Small intestine (tissue), 7 donors: Measurements from ENCODE around the gene RNF152. TPM values are rescaled to one million over a fixed set of nuclear protein-coding genes. Genes with fewer than 3 reads are reported as not detected.

Experiments used
- DNase-seq, 2 donors: peaks; one replicate each; pipeline versions ENCODE4 v3.0.0 to v3.0.0-alpha.2; 2013
- FAIRE-seq: peaks from 2 replicates; lab custom pipeline; 2012; peaks lifted over from hg19 to GRCh38; lab: Jason Lieb, UNC
- H3K27ac ChIP-seq, 3 donors: one replicate each; pipeline ENCODE4 v1.5.1; 2013; ENCODE audit warnings: low read length in 2 of 3, mild to moderate bottlenecking in 2 of 3, control low read depth in 1 of 3, inconsistent platforms in 1 of 3, low read depth in 1 of 3, moderate library complexity in 1 of 3
- H3K27me3 ChIP-seq, 3 donors: one replicate each; pipeline ENCODE4 v1.6.1; 2013; ENCODE audit warnings: low read length in 3 of 3, inconsistent platforms in 1 of 3; ENCODE audit not compliant: control insufficient read depth in 3 of 3, insufficient read depth in 3 of 3
- H3K36me3 ChIP-seq, 3 donors: one replicate each; pipeline ENCODE4 v1.6.1; 2013; ENCODE audit warnings: low read length in 3 of 3, inconsistent platforms in 1 of 3, low read depth in 1 of 3, mild to moderate bottlenecking in 1 of 3, moderate library complexity in 1 of 3; ENCODE audit not compliant: control insufficient read depth in 3 of 3, insufficient read depth in 2 of 3
- H3K4me1 ChIP-seq, 3 donors: one replicate each; pipeline ENCODE4 v1.6.1; 2013; ENCODE audit warnings: low read length in 2 of 3, inconsistent platforms in 1 of 3, low read depth in 1 of 3, mild to moderate bottlenecking in 1 of 3, moderate library complexity in 1 of 3; ENCODE audit not compliant: control insufficient read depth in 3 of 3, insufficient read depth in 2 of 3
- H3K4me3 ChIP-seq, 3 donors: one replicate each; pipeline ENCODE4 v1.5.1; 2013; ENCODE audit warnings: low read length in 3 of 3, control low read depth in 1 of 3, inconsistent platforms in 1 of 3, low read depth in 1 of 3, mild to moderate bottlenecking in 1 of 3, moderate library complexity in 1 of 3
- H3K9me3 ChIP-seq, 2 donors: one replicate each; pipeline ENCODE4 v1.6.1; 2013; ENCODE audit warnings: low read depth in 1 of 2, low read length in 1 of 2; ENCODE audit not compliant: control insufficient read depth in 2 of 2, insufficient read depth in 1 of 2
- WGBS, 3 donors: extraction: QIAGEN DNeasy Blood & Tissue Kit; methylation state at CpG; one replicate each; pipeline ENCODE4 v1.1.7; 2013; 5-methylcytosine and 5-hydroxymethylcytosine counted together
- polyA plus RNA-seq, 4 donors: library from polyadenylated mRNA; stranded (reverse) in 3 of 4; unstranded in 1 of 4; fragments of 200-250 nt in 3 of 4; fragments of 120-200 nt in 1 of 4; gene quantifications; one replicate each; pipeline versions ENCODE4 v1.2.1 to v1.2.3, GENCODE V29; 2013
- donor health status: healthy with polysubstance abuse.
- donor health status: control.
- donor health status: control.
- donor health status: Bipolar disorder and iron deficiency.
- donor health status: healthy.

RNF152 gene
- polyA plus RNA-seq, 4 donors: 1.4 to 7.3 (median 4.4) TPM

GRCh38 chr18:61924550-61924949, 31.7 kb upstream of the RNF152 start:
- no peak for FAIRE-seq
- WGBS, 3 donors: 53 to 82% (median 63%) methylated on average over 5 of the region's 5 CpGs
- DNase-seq: no peak

GRCh38 chr18:61922435-61922834, 29.6 kb upstream of the RNF152 start:
- Histone ChIP-seq H3K36me3 (no peaks in the 10 kb centered on the region), H3K4me3 (no peak overlapping the region), H3K27ac (no peak overlapping the region), H3K9me3 (no peaks in the 10 kb centered on the region), H3K4me1 (no peaks in the 10 kb centered on the region), H3K27me3 (no peaks in the 10 kb centered on the region)
- 82 to 88% (median 85%) methylated on average over 3 of the region's 3 CpGs for WGBS, 3 donors
- no peak for DNase-seq
- no peak for FAIRE-seq

More at GRCh38 chr18:61924550-61924949, 31.7 kb upstream of the RNF152 start:
- Histone ChIP-seq H3K4me3 (no peak overlapping the region), H3K9me3 (peaks cover 0 to 8% of the 10 kb centered on the region in 2 donors), H3K4me1 (no peaks in the 10 kb centered on the region), H3K27ac (no peak overlapping the region), H3K36me3 (no peaks in the 10 kb centered on the region), H3K27me3 (no peaks in the 10 kb centered on the region)

GRCh38 chr18:61921621-61922235, 28.9 kb upstream of the RNF152 start:
- Histone ChIP-seq H3K36me3 (no peaks in the 10 kb centered on the region), H3K4me3 (no peak overlapping the region), H3K27me3 (no peaks in the 10 kb centered on the region), H3K4me1 (no peaks in the 10 kb centered on the region), H3K27ac (no peak overlapping the region), H3K9me3 (no peaks in the 10 kb centered on the region)
- WGBS, 3 donors: 71 to 78% (median 77%) methylated on average over 17 of the region's 17 CpGs
- DNase-seq: no peak
- FAIRE-seq: no peak

- FAIRE-seq (no peak), DNase-seq (no peak)
- Histone ChIP-seq H3K9me3 (no peaks in the 10 kb centered on the region), H3K27me3 (no peaks in the 10 kb centered on the region), H3K36me3 (no peaks in the 10 kb centered on the region), H3K4me3 (no peak overlapping the region), H3K4me1 (no peaks in the 10 kb centered on the region), H3K27ac (no peak overlapping the region)
- WGBS, 3 donors: 77 to 84% (median 79%) methylated on average over 2 of the region's 2 CpGs
Observed at GRCh38 chr18:61917818-61918217, 25.0 kb upstream of the RNF152 start.

GRCh38 chr18:61912476-61912875, 19.7 kb upstream of the RNF152 start:
- no peaks in the 10 kb centered on the region for H3K27me3 ChIP-seq
- FAIRE-seq: no peak
- WGBS, 3 donors: 91 to 92% (median 91%) methylated on average over 3 of the region's 3 CpGs

GRCh38 chr18:61910101-61910500, 17.3 kb upstream of the RNF152 start:
- Histone ChIP-seq H3K4me1 (no peaks in the 10 kb centered on the region), H3K36me3 (no peaks in the 10 kb centered on the region), H3K4me3 (no peak overlapping the region), H3K9me3 (no peaks in the 10 kb centered on the region), H3K27ac (no peak overlapping the region), H3K27me3 (no peaks in the 10 kb centered on the region)
- DNase-seq: no peak
- FAIRE-seq: no peak

More at GRCh38 chr18:61912476-61912875, 19.7 kb upstream of the RNF152 start:
- no peak for DNase-seq
- Histone ChIP-seq H3K4me3 (no peak overlapping the region), H3K4me1 (no peaks in the 10 kb centered on the region), H3K9me3 (no peaks in the 10 kb centered on the region), H3K36me3 (no peaks in the 10 kb centered on the region), H3K27ac (no peak overlapping the region)

GRCh38 chr18:61908661-61909060, 15.9 kb upstream of the RNF152 start:
- Histone ChIP-seq H3K4me3 (no peak overlapping the region), H3K27me3 (no peaks in the 10 kb centered on the region), H3K36me3 (no peaks in the 10 kb centered on the region), H3K9me3 (no peaks in the 10 kb centered on the region), H3K27ac (no peak overlapping the region), H3K4me1 (no peaks in the 10 kb centered on the region)
- DNase-seq (no peak), FAIRE-seq (no peak)
- WGBS, 3 donors: 75 to 77% (median 76%) methylated on average over 7 of the region's 7 CpGs

- no peak overlapping the region for H3K4me3 ChIP-seq
- FAIRE-seq: no peak
- 18 to 23% (median 19%) methylated on average over 5 of the region's 5 CpGs for WGBS, 3 donors
Observed at GRCh38 chr18:61901323-61901986, 8.6 kb upstream of the RNF152 start.

More at GRCh38 chr18:61901323-61901986, 8.6 kb upstream of the RNF152 start:
- H3K36me3 ChIP-seq: no peaks in the 10 kb centered on the region
- no peak overlapping the region for H3K27ac ChIP-seq
- peaks cover 0 to 7% (median 2%) of the 10 kb centered on the region in 3 donors for H3K4me1 ChIP-seq
- H3K27me3 ChIP-seq: peaks cover 0 to 5% (median 0%) of the 10 kb centered on the region in 3 donors
- peak; percentile 68 to 75 for DNase-seq
- H3K9me3 ChIP-seq: no peaks in the 10 kb centered on the region
